ENCODE data around the gene DPH2.

Gene DPH2, protein sequence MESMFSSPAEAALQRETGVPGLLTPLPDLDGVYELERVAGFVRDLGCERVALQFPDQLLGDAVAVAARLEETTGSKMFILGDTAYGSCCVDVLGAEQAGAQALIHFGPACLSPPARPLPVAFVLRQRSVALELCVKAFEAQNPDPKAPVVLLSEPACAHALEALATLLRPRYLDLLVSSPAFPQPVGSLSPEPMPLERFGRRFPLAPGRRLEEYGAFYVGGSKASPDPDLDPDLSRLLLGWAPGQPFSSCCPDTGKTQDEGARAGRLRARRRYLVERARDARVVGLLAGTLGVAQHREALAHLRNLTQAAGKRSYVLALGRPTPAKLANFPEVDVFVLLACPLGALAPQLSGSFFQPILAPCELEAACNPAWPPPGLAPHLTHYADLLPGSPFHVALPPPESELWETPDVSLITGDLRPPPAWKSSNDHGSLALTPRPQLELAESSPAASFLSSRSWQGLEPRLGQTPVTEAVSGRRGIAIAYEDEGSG

DNA sequence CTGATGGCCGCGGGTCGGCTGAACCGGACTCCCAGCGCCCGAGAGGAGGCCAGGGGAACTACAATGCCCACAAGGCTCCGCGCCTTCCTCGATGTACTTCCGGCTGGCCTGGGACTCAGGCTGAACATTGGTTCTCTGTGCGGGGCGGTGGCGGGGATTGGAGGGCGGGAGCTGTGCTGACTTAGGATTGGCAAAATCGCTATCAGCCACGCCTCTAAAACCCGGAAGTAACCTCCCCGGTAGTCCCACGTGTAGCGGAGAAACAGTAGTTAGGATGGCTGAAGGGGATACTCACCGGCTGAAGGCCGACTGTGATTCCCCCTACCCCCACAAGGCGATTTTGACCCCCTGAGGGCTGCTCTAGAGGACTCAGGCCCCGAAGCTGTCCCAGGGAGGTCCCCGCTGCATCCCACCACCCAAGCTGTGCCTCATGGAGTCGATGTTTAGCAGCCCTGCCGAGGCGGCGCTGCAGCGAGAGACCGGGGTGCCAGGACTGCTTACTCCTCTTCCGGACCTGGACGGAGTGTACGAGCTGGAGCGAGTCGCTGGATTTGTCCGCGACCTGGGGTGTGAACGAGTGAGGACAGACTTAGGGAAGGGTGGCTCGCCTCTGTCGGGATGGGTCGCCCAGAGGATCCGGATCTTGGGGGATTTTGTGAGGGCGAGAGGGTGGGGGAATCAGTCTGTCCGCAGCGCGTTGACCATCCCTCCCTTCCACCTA is at the start of gene DPH2:
DPH2 (plus strand) TSS at position 265 of the 721 bp plus-strand sequence; CDS start at position 431, 166 bp downstream.
- DNase-seq, result peak; percentile 96

DNA sequence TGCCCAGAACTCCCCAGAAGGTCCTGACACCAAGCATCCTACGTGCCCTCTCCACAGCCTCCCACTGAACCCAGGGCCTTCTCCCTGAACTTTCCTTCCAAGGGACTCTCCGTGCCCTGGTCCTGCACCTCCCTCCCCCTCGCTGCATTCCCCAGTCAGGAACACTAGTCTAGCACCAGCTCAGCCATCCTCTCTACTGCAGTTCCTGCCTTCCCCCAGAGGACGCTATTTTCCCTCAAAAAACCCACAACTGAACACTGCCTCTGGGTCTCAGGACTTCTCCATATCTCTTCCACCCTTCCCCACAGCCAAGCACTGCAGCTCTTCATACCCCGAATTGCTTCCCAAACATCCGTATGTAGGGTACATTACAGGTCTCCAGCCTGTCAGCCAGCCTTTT is 48.8 kb upstream of the DPH2 start:
- DNase-seq, result no peak

DNA sequence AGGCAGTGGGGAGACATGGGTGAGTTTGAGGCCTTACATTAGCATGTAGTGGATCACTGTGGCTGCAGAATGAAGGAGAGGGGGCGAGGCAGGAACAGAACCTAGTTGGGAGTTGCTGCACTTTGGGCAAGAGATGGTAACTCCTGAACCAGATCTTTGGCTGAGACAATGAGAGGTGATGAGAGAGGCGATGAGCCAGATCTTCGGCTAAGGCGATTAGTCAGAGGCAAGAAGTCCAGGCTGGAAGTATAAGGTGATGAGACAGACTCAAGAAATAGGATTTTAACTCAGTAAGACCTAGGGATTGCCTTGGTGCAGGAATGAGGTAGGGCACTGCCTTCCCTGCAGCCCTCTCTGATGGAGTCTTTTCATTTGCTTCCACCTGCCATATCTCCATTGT is 45.3 kb upstream of the DPH2 start:
- DNase-seq, result no peak

DNA sequence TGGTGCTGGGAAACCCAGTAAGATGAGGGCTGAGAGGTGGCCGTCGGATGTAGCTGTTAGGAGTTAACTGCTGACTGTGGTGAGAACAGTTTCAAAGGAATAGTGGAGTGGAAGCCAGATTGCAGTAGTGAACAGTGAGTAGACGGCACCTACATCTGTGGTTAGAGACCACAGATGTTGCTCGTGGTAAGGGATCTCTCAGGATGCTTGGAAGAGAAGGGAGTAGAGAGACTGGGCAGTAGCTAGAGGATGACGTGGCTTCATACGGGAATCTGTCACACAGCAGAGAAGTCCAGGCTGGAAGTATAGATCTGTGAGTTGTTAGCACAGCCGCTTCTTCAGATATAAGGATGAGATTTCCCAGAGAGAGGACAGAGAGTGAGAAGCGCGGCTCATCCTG is 44.0 kb upstream of the DPH2 start:
- DNase-seq, result no peak

DNA sequence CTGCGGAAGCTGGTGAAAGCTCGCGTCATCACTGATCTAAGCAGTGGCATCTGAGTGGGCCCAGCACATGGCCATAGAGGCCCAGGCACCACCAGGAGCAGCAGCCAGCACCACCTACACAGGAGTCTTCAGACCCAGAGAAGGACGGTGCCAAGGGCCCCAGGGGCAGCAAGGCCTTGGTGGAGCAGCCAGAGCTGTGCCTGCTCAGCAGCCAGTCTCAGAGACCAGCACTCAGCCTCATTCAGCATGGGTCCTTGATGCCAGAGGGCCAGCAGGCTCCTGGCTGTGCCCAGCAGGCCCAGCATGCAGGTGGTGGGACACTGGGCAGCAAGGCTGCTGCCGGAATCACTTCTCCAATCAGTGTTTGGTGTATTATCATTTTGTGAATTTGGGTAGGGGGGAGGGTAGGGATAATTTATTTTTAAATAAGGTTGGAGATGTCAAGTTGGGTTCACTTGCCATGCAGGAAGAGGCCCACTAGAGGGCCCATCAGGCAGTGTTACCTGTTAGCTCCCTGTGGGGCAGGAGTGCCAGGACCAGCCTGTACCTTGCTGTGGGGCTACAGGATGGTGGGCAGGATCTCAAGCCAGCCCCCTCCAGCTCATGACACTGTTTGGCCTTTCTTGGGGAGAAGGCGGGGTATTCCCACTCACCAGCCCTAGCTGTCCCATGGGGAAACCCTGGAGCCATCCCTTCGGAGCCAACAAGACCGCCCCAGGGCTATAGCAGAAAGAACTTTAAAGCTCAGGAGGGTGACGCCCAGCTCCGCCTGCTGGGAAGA is 39.5 kb upstream of the DPH2 start:
- DNase-seq, result no peak

DNA sequence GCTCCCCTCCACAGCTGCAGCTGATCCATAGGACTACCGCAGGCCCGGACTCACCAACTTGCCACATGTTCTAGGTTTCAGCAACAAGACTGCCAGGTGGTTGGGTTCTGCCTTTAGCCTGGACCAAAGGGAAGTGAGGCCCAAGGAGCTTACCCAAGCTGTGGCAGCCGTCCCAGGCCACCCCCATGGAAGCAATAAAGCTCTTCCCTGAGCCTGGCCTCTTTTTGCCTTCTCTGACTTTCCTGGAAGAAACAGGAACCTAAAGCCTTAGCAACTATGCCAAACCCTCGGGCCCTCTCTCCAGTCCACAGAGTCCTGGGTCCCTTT is 38.9 kb upstream of the DPH2 start:
- no peak for DNase-seq

DNA sequence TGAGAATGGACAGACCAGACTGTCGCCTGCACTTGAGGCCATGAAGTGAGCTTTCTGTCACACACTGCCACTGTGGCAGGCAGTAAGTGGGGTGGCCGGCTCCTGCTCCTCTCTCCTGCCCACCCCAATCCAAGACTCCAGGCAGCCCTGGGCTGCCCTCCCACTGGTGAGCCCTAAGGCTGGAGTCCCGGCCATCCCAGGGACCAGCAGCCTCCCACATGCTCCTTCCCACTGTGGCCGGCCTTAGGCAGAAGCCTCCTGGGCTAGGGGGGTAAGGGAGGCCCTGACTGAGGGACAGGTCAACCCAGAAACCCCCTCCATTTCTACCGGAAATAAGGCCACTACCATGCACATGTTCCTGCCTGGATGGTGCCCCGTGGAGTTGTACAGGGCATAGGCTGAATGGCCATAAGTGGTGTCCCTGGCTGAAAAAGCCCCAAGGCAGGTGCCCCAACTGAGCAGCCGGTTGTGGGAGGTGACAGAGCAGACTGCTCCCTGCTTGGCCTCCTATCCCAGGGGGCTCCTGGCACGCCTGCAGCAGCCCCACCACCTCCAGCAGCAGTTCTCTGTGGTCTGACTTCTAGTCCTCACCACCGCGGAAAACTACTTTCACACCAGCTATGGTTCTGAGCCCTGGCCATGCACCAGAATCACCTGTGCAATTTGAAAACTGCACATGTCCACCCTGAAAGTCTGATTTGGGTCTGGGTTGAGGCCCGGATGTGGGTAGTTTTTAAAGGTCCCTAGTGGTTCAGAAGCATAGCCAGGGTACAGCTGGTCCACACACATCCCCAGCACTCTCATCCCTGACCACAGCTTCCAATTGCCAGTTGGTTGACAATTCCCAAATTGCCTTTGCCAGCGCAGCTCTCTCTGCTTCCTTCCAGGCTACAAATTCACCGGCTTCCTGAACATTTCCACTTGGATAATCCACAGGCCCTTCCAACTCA is 37.8 kb upstream of the DPH2 start:
- no peak for DNase-seq

DNA sequence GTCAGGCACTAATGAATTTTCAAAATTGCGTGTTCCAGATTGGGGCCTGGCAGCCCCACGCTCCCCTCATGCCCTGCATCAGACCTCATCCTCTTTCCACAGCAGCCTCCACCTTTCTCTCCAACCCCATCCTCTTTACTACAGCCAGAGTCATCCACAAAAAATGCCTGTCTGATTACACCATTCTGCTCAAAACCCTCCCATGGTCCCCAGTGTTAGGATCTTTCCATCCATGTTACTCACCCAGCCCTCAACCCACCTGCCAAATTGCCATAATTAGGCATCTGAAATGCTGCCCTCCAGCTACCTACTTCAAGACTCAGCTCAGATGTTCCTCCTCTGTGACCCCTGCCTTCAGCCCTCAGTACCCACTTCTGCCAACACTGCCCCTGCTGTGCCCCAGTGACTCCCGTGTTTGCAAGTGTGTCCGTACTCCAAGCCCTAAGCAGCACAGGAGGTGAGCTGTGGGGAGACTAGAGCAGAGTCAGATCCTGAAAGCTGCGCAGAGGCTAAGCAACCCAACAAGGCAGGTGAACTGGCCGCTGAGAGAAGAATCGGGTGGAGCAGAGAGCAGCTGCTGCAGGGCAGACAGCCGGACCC is 36.9 kb upstream of the DPH2 start:
- no peak for DNase-seq

DNA sequence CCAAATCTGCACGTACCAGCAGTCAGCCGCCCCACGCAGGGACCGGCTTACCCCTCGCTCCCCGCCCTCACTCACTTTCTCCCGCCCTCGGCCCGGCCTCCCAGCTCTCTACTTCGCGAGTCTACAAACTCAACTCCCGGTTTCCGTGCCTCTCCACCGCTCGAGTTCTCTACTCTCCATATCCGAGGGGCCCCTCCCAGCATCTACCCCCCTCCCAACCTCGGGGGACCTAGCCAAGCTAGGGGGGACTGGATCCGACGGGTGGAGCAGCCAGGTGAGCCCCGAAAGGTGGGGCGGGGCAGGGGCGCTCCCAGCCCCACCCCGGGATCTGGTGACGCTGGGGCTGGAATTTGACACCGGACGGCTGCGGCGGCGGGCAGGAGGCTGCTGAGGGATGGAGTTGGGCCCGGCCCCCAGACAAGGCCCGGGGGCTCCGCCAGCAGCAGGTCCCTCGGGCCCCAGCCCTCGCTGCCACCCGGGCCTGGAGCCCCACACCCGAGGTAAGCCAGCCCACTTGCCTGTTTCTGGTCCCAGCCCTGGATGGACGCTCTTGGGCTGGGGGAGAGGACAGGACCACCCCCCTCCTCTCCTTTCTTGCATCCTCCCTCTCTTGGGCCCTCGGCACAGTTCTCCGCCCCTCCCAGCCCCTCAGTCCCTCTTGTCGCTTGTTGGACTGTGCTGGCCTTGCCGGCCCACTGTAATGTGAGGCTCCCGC is 36.3 kb upstream of the DPH2 start, which contains the start of gene ARTN:
ARTN (plus strand) TSS at position 416 of the 715 bp plus-strand sequence. CDS start 1,856 bp downstream, outside the sequence.
- DNase-seq, result peak; percentile 71

DNA sequence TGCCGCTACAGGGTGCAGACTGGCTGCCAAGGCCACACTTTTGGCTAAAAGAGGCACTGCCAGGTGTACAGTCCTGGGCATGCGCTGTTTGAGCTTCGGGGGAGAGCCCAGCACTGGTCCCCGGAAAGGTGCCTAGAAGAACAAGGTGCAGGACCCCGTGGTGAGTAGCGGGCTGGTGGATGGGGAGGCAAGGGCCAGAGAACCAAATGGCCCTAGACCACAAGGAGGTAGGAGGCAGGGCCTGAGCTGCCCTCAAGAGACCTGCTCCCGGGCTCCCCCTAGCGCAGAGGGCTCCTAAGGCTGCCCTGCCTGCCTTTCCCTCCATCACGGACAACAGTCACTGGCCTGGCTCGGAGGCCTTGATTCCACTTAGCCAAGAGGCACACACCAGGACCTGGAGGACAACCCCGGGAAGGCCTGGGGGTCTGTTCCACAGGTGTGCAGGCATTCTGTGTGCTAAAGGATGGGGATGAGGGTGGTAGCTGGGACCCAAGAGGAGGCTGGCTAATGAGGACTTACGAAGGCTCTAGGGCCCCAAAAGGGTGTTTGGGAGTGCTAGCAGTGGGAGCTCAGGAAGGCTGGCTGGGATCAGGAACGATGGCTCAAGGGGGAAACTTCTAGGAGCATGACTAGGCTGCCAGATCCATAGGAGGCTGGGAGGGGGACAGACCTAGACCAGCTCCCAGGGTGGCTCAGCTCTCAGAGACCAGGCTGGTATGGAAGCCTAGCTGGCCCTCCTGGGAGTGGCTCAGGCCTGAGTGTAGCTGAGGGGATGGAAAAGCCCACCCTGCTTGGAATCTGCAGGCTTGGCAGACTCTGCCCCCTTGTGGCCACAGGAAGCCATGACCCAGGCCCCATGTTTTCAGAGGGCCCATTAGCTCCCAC is 35.5 kb upstream of the DPH2 start:
- DNase-seq, result peak; percentile 55

DNA sequence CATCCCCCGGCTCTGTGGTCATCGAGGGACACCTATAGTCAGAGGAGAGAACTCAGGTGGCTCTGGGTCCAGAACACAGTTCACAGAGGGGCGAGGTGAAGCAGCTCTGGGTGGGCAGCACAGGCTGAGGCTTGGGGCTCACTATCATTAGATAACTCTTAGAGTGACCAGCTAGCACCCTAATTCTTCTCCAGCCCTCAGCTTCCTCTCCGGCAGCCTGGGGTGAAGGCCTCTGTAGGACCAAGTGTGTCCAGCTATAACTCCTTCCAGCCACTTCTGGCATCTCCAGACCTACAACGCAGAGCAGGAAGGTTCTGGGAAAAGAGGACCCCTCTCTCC is 34.9 kb upstream of the DPH2 start:
- DNase-seq, result no peak

DNA sequence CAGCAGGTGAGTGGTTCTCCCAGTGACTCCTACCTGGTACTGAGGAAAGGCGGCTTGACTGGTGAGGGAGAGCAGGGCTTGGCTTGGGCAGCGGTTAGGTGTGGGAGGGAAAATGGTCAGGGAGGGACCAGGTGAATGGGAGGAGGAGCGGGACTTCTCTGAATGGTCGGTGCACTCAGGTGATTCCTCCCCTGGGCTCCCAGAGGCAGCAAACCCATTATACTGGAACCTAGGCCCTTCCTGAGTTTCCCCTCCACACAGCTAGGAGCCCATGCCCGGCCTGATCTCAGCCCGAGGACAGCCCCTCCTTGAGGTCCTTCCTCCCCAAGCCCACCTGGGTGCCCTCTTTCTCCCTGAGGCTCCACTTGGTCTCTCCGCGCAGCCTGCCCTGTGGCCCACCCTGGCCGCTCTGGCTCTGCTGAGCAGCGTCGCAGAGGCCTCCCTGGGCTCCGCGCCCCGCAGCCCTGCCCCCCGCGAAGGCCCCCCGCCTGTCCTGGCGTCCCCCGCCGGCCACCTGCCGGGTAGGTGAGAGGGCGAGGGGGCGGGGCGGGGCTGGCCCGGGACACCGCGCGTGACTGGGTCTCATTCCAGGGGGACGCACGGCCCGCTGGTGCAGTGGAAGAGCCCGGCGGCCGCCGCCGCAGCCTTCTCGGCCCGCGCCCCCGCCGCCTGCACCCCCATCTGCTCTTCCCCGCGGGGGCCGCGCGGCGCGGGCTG is 33.9 kb upstream of the DPH2 start:
- DNase-seq, result no peak

DNA sequence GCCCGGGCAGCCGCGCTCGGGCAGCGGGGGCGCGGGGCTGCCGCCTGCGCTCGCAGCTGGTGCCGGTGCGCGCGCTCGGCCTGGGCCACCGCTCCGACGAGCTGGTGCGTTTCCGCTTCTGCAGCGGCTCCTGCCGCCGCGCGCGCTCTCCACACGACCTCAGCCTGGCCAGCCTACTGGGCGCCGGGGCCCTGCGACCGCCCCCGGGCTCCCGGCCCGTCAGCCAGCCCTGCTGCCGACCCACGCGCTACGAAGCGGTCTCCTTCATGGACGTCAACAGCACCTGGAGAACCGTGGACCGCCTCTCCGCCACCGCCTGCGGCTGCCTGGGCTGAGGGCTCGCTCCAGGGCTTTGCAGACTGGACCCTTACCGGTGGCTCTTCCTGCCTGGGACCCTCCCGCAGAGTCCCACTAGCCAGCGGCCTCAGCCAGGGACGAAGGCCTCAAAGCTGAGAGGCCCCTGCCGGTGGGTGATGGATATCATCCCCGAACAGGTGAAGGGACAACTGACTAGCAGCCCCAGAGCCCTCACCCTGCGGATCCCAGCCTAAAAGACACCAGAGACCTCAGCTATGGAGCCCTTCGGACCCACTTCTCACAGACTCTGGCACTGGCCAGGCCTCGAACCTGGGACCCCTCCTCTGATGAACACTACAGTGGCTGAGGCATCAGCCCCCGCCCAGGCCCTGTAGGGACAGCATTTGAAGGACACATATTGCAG is 33.2 kb upstream of the DPH2 start:
- DNase-seq, result no peak

DNA sequence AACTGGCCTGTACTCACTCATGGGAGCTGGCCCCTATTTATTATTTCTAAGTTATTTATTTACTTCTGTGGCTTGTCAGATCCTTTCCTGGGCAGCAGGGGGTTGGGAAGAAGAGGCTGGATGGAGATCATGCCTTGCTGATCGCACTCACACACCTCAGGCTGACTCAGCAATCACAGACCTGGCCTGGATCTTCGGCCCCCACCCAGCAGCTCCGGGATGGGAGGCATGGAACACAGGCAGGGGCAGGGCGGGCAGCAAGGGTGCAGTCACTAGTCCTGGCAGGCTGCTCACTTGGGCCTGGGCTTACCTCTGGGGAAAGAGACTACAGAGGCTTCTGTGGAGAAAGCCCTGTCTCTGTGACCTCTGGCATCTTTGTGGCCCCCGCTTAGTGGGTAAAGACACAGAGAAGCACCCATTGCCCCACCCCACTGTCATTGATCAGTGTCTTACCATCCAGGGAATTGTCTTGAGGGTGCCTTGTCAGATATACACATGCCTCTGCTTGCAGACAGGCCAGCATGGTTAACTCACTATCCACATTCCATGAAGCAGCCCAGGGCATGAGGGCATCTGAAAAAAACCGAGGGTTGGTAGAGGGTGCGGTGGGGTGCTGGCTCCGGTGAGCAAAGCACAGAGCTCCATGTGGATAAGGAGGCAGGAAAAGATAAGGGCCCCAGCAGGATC is 32.5 kb upstream of the DPH2 start:
- no peak for DNase-seq

DNA sequence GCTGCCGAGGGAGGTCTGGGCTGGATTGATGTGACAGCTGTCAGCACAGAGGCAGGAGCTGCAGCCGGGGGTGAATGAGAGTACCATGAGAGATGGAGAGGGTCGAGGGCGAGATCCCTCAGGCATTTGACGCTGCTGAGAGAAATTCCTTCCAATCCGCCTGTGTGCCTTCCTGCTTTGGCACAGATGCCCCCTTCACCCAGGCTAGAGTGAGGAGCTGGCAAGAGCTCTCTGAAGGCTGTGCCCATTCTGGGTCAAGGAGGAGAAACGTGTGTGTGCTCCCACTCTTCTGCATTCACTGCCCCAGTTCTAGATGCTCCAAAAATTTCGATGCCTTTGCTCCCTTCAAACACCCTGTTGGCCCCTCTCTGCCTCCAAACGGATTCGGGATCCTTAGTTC is 31.4 kb upstream of the DPH2 start:
- no peak for DNase-seq

DNA sequence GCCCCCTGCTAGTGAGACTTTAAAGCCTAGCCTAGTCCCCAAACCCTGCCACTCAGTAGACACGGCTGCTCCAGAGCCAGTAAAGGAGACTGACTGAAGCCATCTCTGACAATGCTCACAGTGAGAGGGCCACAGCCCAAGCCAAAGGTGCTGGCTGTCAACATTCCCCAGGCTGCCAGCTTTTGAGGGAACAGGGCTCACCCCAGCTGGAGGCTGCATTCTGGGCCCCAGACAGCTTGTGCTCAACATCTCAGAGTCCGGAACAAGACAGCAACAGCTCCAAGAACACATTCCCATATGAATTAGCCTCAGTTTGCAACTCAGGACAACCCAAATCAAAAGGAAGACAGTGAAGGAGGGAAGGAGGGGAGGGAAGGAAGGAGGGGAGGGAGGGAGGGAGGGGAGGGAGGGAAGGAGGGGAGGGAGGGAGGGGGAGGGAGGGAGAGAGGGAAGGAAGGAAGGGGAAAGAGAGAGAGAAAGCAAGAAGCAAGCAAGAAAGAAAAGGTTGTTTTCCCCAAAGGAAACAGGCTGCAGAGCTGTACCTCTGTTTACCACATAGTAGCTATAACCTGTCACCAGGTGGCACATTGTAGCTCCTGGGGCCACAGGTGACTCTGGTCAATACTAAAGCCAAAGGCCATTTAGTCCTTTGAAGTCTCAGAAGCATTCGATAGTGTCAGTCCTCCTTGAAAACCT is 30.8 kb upstream of the DPH2 start:
- DNase-seq, result no peak

DNA sequence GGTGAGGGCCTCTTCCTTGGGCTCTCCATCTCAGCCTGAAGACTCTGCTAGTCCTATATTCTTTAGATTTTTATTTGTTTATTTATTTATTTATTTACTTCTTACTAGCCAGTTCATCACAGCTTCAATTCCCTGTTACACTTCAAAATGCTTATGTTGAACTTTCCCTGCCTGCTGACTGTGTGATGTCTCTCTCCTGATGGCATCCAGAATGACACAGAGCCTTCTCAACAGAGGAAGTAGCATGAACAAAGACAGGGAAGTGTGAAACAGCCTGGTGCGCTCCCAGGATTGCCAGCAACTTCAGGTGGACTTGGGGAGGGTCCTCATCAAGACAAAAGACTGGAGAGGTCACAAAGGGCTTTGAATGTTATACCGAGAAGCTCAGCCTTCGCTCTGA is 27.4 kb upstream of the DPH2 start:
- DNase-seq, result no peak

DNA sequence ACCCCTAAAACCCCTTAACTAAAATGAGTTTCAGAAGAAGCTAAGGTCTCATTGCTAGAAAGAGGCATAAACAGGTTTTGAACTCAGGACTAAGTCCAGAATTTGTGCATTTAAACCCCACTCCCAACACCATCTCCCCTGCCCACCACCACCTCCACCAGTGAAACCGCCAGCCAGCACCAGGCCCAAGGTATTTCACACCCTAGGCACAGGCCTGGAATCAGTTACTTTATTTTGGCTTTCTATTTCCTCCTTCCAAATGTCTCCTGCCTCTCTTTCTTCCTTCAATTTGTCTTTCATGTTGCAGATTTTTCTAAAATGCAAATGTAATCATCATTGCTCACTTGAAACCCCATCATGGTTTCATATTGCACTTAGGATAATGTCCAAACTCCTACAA is 24.9 kb upstream of the DPH2 start:
- no peak for DNase-seq
